GM12801 (cell line): ENCODE results near the gene PEX5L.

Source experiments
- CTCF ChIP-seq: IDR thresholded peaks from one replicate; pipeline ENCODE4 v1.5.1; 2011; ENCODE audit warnings: control low read depth; ENCODE audit not compliant: insufficient read length; ENCODE audit errors: extremely low read depth

PEX5L gene

DNA sequence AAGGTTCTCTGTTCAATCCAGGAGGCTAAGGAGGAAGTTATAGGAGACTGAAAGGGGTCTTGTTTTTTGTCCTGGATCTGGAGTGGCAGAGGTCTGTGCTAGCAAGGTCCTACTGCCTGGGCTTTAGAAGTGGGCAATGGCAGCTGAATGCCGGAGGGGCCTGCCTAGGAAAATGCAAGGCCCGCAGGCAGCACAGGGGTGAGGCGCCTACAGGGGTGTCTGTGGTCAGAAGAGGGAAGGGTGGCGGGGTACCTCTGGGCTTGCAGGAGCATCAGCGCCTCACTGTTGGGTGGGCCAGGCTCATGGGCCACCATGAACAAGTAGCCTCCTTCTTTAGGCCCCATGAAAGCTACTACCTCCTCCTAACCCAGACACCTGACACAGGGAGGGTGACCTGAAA is 175.4 kb downstream of the PEX5L start:
- no peak for TF ChIP-seq CTCF

GRCh38 chr3:179860275-179861107 is 176.2 kb downstream of the PEX5L start:
- TF ChIP-seq CTCF = no peak

DNA sequence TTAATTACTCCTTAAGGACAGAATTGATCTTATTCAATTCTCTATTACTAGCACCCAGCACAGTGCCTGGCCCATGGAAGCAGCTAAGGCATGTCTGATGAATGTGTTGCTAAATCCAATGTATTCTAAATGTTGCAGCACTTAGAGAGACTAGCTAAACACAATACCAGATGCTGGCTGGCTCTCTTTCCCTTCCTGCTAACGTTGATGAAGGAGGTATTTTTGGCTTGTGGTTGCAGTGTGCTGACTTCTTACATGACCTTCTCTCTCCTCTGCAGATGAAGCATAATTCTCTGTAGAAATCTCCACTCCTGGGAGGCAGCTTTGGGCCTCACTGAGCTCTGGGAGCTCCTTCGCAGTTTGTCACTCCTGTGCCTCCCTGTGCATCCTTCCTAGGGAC is 183.6 kb downstream of the PEX5L start:
- TF ChIP-seq CTCF = no peak

GRCh38 chr3:179852142-179852905 is 184.4 kb downstream of the PEX5L start:
- TF ChIP-seq CTCF = no peak

DNA sequence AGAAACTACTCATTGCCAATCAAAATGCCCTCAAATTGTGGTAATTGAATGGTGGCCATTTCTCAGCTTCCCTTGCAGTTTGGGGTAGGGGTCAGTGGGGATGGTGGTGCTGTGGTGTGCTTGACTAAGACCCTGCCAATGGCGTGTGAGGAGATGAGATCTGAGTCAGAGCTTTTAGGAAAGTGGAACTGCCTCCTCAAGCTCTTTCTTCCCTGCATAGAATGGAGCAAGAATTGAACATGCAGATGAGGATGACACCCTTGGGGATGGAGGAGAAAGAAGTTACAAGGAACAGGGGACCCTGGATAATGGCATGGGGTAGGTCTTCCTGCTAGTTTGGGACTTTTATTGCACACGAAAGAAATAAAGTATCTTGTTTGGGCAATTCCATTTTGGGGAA is 188.0 kb downstream of the PEX5L start:
- TF ChIP-seq CTCF = no peak

DNA sequence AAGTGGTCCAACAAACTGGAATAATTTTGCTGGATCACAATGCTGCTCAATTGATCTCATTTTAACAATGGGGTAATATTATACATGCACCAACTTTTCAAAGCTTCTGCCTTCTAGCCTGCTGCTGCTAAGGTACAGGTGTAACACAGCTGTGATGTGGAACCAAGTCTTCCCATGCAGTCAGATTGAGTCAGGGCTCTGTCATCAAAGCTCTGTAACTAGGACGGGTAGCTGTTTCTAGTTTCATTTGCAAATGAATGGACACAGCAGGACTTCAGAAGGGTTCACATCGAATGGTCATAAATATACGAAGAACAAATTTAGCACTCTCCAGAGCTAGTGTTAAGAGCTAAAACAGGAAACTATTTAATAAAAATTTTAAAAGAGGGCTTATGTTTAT is 194.7 kb downstream of the PEX5L start:
- no peak for TF ChIP-seq CTCF

DNA sequence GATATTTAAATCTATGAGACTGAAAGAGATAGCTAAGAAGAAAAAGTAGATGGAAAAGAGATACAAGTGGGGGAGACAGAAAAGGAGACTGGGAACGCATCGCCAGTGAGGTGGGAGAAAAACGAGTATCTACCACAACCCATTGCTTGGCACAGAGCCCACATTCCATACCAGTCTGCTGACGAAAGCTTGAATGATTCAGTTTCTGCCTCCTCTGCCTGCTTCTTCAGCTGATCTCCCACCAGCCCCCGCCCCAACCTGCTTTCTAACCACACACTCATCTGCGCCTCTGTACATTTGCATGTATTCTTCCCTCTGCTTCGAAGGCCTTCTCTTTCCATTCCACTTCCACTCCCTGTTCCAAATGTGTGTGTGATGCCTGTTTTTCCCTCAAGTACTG is 195.8 kb downstream of the PEX5L start:
- TF ChIP-seq CTCF = no peak
